Natural killer cell (primary cell): ENCODE data around the gene IL10. TPM values are rescaled to one million over a fixed set of nuclear protein-coding genes. Genes with fewer than 3 reads are reported as not detected.

Source experiments
- ATAC-seq, 3 donors: fragments of 150-1000 bp in 2 of 3; fragments of 200-7000 bp in 1 of 3; cut with Tn5 transposase; 1 replicate in 1 of 3; 2 replicates in 2 of 3; pipeline ENCODE4 v1.10.0; 2021; ENCODE audit warnings: mild to moderate bottlenecking in 2 of 3, moderate library complexity in 2 of 3
- DNase-seq, 2 donors: peaks; one replicate each; pipeline versions ENCODE4 v3.0.0 to v3.0.0-alpha.2; 2013 to 2021; ENCODE audit warnings: mixed read lengths in 1 of 2
- H3K27ac ChIP-seq: one replicate; pipeline ENCODE4 v1.5.1; 2013; ENCODE audit warnings: mild to moderate bottlenecking, low read length
- H3K27me3 ChIP-seq: one replicate; pipeline ENCODE4 v1.6.1; 2013; ENCODE audit warnings: low read length; ENCODE audit not compliant: control insufficient read depth, insufficient read depth
- H3K36me3 ChIP-seq: one replicate; pipeline ENCODE4 v1.6.1; 2013; ENCODE audit warnings: low read length; ENCODE audit not compliant: control insufficient read depth, insufficient read depth
- H3K4me1 ChIP-seq: one replicate; pipeline ENCODE4 v1.6.1; 2013; ENCODE audit warnings: low read length; ENCODE audit not compliant: control insufficient read depth, insufficient read depth
- H3K4me3 ChIP-seq: one replicate; pipeline ENCODE4 v1.5.1; 2013; ENCODE audit warnings: low read length
- H3K9me3 ChIP-seq: one replicate; pipeline ENCODE4 v1.6.1; 2013; ENCODE audit warnings: low read length; ENCODE audit not compliant: control insufficient read depth, insufficient read depth
- H3K27ac Mint-ChIP-seq, 2 donors: one replicate each; pipeline ENCODE4 v1.8.0; 2022; ENCODE audit warnings: mild to moderate bottlenecking in 2 of 2, mixed read lengths in 2 of 2, moderate library complexity in 1 of 2
- H3K27me3 Mint-ChIP-seq, 2 donors: one replicate each; pipeline ENCODE4 v1.8.0; 2022; ENCODE audit warnings: low read depth in 2 of 2, mixed read lengths in 2 of 2
- H3K36me3 Mint-ChIP-seq: one replicate; pipeline ENCODE4 v1.8.0; 2022; ENCODE audit warnings: mixed read lengths
- H3K4me1 Mint-ChIP-seq, 2 donors: one replicate each; pipeline ENCODE4 v1.8.0; 2022; ENCODE audit warnings: mixed read lengths in 2 of 2
- H3K4me3 Mint-ChIP-seq: one replicate; pipeline ENCODE4 v1.8.0; 2022; ENCODE audit warnings: mild to moderate bottlenecking, moderate library complexity, mixed read lengths
- H3K9me3 Mint-ChIP-seq, 2 donors: one replicate each; pipeline ENCODE4 v1.8.0; 2022; ENCODE audit warnings: mixed read lengths in 2 of 2
- CTCF ChIP-seq: fragments of 200-600 bp; IDR thresholded peaks from one replicate; pipeline ENCODE4 v1.8.0; 2022; ENCODE audit warnings: antibody characterized with exemption
- WGBS: methylation state at CpG from one replicate; pipeline ENCODE4 v1.1.7; 2013; ENCODE audit warnings: missing lambda C conversion rate; ENCODE audit not compliant: insufficient coverage; 5-methylcytosine and 5-hydroxymethylcytosine counted together
- intact Hi-C: fragments of 100-400 bp; cut with micrococcal nuclease; formaldehyde crosslinking; loops from one replicate; pipeline ENCODE4 v1.14.2; 2022
- total RNA-seq, 4 donors: library from RNA; stranded (reverse); fragments of 120-200 nt in 1 of 4; gene quantifications; one replicate each; pipeline versions ENCODE4 v1.2.3 to v1.2.4, GENCODE V29; 2013 to 2022

IL10 gene
- total RNA-seq, 3 donors from 2014 or later (not counting 1 experiment from before 2014, with no cell fraction given) = 1.0 TPM; not detected in 2

GRCh38 chr1:206748348-206749030 lies 23.8 kb downstream of the IL10 start:
- H3K4me3 ChIP-seq = no peak overlapping the region
- H3K36me3 ChIP-seq = no peaks in the 10 kb centered on the region
- intact Hi-C loops = no loop called here
- H3K9me3 ChIP-seq = no peaks in the 10 kb centered on the region
- H3K27me3 ChIP-seq = no peaks in the 10 kb centered on the region
- peaks cover 12 to 18% of the 10 kb centered on the region in 2 donors for H3K4me1 Mint-ChIP-seq
- H3K27ac ChIP-seq = no peak overlapping the region
- peaks cover 10% of the 10 kb centered on the region for H3K4me1 ChIP-seq
- ATAC-seq (no peak), DNase-seq (no peak)
- H3K27ac Mint-ChIP-seq = peak overlapping the region in 1 of 2 donors; percentile 6
- 78% methylated on average over 1 of the region's 3 CpGs for WGBS
- TF ChIP-seq CTCF = no peak
- no peak overlapping the region for H3K4me3 Mint-ChIP-seq
- H3K9me3 Mint-ChIP-seq = no peaks in the 10 kb centered on the region
- peaks cover 18 to 19% of the 10 kb centered on the region in 2 donors for H3K27me3 Mint-ChIP-seq
- no peaks in the 10 kb centered on the region for H3K36me3 Mint-ChIP-seq

DNA sequence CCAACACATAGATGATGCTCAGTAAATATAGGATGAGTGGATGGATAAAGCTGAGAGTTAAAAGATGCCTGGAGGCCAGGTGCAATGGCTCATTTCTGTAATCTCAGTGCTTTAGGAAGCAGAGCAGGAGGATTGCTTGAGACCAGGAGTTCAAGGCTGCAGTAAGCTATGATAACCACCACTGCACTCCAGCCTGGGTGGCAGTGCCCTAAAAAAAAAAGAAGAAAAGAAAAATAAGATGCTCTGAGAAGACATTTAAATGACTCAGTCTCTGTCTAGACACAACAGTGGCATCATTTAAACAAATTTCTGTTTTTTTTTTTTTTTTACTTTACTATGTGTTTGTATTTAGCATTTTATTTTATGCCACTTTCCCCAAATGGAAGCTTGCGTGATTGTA lies 27.0 kb downstream of the IL10 start:
- H3K4me1 ChIP-seq = peaks cover 10% of the 10 kb centered on the region
- no peak overlapping the region for H3K27ac Mint-ChIP-seq
- no peak for DNase-seq
- no peaks in the 10 kb centered on the region for H3K9me3 ChIP-seq
- no peaks in the 10 kb centered on the region for H3K36me3 Mint-ChIP-seq
- no peaks in the 10 kb centered on the region for H3K9me3 Mint-ChIP-seq
- no peaks in the 10 kb centered on the region for H3K36me3 ChIP-seq
- H3K27me3 Mint-ChIP-seq = peaks cover 10% of the 10 kb centered on the region in 2 donors
- H3K4me3 ChIP-seq = no peak overlapping the region
- no peaks in the 10 kb centered on the region for H3K27me3 ChIP-seq
- peaks cover 24 to 26% of the 10 kb centered on the region in 2 donors for H3K4me1 Mint-ChIP-seq
- 80% methylated on average over 1 of the region's 1 CpG for WGBS
- H3K4me3 Mint-ChIP-seq = no peak overlapping the region
- no peak overlapping the region for H3K27ac ChIP-seq
- ATAC-seq = no peak
- intact Hi-C loops = no loop called here
- no peak for TF ChIP-seq CTCF

DNA sequence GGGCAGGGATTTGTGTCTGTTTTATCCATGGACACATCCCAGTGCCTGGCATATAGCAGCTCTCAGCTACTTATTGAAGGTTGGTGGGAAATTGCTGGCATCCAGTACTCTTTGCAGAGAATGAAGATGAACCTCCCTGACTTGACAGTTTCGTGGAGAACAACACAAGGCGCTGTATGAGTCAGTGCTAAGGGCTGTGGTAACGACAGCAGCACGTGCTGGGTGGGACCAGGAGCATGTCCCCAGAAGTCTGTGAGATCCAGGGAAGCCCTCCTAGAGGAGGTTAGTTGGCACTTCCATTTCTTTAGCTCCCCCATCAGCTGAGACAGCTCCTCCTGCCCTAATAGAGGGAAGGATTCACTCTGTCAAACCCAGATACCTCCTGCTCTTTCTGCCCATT lies 27.6 kb downstream of the IL10 start:
- 41% methylated on average over 4 of the region's 4 CpGs for WGBS
- no peak overlapping the region for H3K27ac Mint-ChIP-seq
- H3K27me3 ChIP-seq = no peaks in the 10 kb centered on the region
- peaks cover 14% of the 10 kb centered on the region for H3K4me1 ChIP-seq
- no peaks in the 10 kb centered on the region for H3K9me3 Mint-ChIP-seq
- no peaks in the 10 kb centered on the region for H3K9me3 ChIP-seq
- H3K4me3 ChIP-seq = no peak overlapping the region
- no peaks in the 10 kb centered on the region for H3K36me3 ChIP-seq
- H3K27ac ChIP-seq = no peak overlapping the region
- DNase-seq (peak in 1 of 2 donors; percentile 30), ATAC-seq (peak; percentile 41 to 55 (median 45))
- H3K4me3 Mint-ChIP-seq = no peak overlapping the region
- TF ChIP-seq CTCF = no peak
- intact Hi-C loops = no loop called here
- H3K4me1 Mint-ChIP-seq = peaks cover 28 to 29% of the 10 kb centered on the region in 2 donors
- peaks cover 10% of the 10 kb centered on the region in 2 donors for H3K27me3 Mint-ChIP-seq
- H3K36me3 Mint-ChIP-seq = no peaks in the 10 kb centered on the region
